GM12892 (cell line): ENCODE measurements around the gene IKZF1.

ENCODE experiments used
- DNase-seq: peaks from one replicate; pipeline ENCODE4 v3.0.0; 2011; ENCODE audit not compliant: insufficient read length
- FAIRE-seq: peaks from 2 replicates; lab custom pipeline; 2011; peaks lifted over from hg19 to GRCh38; lab: Jason Lieb, UNC
- POLR2A ChIP-seq: IDR thresholded peaks from 2 replicates; pipeline ENCODE4 v1.6.1; 2011; ENCODE audit warnings: low read depth, low read length, control low read depth
- POLR2AphosphoS5 ChIP-seq: IDR thresholded peaks from 2 replicates; pipeline ENCODE4 v1.6.1; 2011; ENCODE audit warnings: low read depth, low read length, control low read depth
- TAF1 ChIP-seq: IDR thresholded peaks from 2 replicates; pipeline ENCODE4 v1.6.1; 2011; ENCODE audit warnings: low read depth, mild to moderate bottlenecking, control low read depth, low read length, borderline replicate concordance

IKZF1 gene

DNA sequence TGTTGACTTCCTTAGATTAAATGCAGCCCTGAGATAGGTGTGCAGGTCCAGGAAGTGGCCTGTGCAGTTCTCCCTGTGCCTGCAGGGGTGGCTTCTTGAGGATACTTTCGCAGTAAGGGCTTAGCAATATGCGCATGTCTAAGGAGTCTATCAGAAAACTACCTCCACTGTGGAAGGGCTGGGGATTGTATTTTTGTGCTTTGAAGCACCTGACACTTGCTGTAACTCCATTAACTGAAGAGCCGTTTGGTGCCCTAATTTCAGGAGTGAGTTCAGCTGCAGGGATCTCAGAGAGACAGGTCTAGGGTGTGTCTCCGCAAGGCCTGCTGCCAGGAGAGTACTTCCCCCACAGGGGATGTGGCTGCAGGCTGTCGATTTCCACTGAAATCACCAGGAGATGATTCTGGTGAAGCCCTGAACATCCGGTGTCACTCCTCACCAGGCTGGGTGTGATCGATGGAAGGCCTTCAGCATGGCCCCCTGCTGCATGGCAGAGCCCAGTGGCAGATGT is 35.5 kb downstream of the IKZF1 start:
- no peak for DNase-seq

DNA sequence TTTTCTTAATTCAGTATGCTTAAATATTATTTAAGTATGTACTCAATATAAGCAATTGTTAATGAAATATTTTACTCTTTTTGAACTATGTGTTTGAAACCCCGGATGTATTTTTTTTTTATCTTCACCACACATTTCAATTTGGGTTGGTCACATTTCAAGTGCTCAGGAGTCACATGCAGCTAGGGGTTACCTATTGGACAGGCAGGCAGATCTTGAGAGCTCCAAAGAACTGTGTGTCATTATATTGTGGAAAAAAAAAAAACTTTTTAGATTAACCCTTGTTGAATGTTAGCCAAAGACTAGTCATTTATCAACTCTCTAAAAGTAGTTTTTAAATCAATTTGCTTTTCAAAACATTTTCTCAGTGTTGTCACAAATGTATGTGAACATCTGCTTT is 37.2 kb downstream of the IKZF1 start:
- no peak for TF ChIP-seq POLR2AphosphoS5
- no peak for TF ChIP-seq POLR2A
- no peak for TF ChIP-seq TAF1
- FAIRE-seq (no peak), DNase-seq (no peak)

More for the DNA sequence above, 35.5 kb downstream of the IKZF1 start:
- no peak for FAIRE-seq
- TF ChIP-seq TAF1, result 0 out of 2 replicates have a peak, but pooled peaks have one; percentile 10
- TF ChIP-seq POLR2A, result no peak

DNA sequence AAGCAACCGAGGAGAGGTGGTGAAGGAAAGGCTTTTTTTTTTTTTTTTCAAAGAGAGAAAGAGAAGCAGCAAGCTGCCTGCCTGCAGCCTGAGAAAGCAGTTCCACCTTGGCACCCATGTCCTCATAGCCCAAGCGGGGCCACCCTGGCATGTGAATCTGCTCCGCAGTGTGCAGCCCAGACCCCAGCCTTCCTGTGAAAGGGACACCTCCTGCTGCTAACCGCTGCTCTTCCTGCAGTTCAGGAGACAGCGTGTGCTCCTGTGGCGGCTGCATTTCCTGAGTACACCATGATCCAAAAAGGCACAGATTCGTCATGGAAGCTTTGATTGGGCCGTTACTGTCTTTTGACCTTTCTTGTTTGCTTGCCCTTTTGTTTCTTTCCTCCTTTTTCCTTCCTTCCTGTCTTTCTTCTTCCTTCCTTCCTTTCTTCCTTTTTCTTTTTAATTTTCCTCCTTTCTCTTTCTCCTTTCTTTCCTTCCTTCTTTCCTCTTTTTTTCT is 38.1 kb downstream of the IKZF1 start:
- TF ChIP-seq TAF1 (no peak), POLR2AphosphoS5 (no peak), POLR2A (no peak)
- FAIRE-seq (no peak), DNase-seq (no peak)

DNA sequence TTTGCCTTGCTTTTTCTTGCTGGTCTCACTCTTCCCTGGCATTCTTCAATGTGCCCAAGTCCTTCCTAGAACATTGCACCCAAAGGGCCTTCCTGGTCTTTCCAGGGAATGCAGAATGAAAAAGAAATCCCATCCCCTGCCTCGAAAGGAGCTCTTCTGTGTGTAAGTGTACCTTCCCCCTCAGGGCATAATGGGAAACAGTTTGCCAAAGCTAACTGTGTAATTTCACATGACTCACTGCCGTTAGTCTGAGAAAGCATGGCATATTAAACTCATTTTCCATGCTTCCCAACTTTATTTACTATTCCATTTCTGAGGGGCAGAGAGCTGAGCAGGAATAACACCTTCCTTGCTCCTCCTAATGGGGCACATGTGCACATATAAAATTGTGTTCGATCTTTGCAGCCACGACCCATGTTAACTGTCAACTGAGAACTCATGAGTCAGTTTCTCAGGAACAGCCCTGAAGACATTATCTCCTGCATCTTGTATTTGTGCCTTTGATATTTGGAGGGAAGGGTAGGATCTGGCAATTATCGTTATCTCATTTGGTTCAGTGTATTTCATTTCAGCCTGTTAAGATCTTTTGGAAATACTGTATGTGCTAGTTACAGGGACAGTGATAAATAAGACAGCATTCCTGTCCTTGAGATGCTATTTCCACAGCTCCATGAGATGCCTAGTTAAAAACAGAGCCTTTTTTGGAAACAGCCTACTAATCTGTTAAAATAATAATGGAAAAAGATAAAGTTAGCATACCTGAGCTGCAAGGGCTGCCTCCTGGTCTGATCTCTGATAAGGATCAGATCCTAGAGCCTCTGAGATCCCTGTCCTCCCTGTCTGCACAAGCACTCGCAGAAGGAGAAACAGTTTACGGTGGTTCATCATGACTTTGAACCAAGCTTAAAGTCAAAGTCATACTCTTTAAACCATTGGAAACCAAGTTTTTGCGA is 42.3 kb downstream of the IKZF1 start:
- DNase-seq (no peak), FAIRE-seq (peak; percentile 27)
- no peak for TF ChIP-seq TAF1
- TF ChIP-seq POLR2A, result no peak

DNA sequence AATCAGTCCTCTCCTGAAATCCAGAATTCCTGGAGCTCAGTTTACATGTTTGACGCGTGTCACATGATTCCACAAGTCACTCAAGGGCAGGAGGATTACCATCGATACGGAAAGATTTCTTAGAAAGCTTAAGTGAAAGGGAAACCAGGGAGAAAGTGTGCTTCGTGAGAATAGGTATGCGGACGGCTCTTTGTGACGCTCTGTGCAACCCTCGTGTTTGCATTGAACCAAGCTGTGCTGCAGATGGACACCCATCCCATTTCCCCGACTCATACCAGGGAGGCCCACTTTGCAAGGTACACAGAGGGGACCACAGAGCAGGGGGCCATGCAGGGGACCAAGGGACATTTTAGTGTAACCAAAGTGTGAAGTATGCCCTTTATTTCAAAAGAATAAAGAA is 43.2 kb downstream of the IKZF1 start:
- DNase-seq (no peak), FAIRE-seq (no peak)
- no peak for TF ChIP-seq TAF1
- no peak for TF ChIP-seq POLR2A
- no peak for TF ChIP-seq POLR2AphosphoS5

DNA sequence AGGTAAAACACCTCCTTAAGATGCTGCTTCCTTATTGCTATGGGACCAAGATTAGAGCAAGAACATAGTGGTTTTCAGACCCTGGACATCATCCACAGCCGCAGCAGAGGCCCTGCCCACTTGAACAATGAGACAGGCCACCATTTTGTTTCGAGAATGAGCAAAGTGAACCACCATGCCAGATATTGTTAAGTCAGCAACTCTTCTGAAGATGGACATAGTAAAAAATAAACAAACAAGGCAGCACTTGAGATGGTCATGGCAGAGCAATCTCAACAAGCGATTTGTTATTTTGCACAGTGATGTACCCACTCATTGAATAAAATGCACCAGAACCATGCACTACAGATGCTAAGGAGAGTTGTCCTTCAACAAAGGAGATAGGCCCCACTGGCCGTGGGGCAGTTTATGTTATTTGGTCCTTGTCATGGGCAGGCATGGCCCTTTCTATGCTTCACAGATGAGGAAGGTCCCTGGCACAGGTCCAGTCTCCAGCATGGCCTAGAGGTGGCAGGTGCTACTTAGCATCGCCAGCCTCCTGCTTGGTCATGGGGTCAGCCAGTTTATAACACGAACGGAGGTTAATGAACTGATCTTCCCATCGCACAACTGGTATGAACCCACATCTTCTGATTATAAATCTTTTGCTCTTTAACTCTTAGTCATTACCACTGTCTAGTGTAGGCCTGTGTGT is 44.1 kb downstream of the IKZF1 start:
- no peak for TF ChIP-seq POLR2AphosphoS5
- TF ChIP-seq POLR2A, result no peak
- TF ChIP-seq TAF1, result no peak
- DNase-seq (no peak), FAIRE-seq (peak; percentile 76)

DNA sequence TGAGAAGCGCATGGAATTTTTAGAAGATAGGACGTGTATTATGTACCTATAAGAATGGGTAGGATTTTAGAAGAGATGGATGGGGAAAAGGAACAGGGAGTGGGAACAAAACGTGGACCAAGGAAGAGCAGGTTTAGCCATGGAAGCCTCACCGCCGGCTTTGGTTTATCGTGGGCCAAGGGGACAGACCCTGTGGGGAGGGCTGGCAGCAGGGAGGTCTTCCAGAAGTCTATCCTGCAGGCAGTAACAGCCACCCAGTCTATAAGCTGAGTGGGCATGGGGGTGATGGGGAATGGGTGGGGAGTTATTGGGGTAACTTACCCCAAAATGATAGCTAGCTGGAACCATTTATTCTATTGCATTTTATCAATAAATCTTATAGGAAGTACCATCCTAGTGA is 44.9 kb downstream of the IKZF1 start:
- DNase-seq (no peak), FAIRE-seq (no peak)
- TF ChIP-seq POLR2AphosphoS5 (no peak), TAF1 (no peak), POLR2A (no peak)

DNA sequence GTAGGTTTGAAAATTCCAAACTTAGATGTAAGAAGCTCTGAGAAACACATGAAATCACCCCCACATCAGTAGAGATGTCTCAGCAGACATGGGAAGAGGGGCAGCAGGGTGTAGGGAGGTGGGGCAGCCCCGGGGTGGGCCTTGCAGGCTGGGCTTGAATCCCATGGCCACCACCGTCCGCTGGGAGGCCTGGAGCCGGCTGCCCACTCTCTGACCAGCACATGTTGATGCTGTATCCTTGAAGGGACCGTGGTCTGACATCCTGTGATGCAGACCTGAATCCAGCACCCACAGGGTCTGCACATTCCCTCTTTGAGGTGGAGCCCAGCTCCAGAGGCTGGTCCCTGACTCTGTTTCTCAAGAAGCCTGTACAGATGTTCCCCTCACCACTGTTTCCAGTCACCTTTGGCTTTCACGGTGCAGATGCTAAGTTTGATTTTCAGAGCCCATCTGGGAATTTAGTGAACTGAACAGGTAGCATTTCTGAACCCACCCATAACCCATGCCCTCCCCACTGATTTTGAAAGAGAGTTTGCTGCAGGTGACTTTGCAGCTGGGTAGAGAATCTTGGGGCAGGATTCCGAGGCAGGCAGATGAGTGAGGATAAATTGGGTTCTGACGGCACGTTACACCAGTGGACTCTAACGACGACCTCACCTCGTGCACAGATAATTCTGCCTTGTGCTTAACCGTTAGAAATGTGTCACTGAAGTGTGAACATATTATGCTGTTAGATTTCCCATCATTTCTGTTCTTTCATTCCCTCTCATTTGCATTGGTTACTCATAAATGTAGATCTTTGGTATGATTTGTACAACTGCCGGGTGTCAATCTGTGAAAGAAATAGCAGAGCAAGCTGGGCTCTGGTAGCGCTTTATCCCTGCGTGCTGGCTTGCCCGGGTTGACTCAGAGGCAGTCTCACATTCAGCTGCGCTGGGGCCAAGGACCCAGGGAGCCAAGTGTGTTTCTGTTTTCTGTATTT is 45.7 kb downstream of the IKZF1 start:
- peak; percentile 98 for FAIRE-seq
- DNase-seq, result no peak
- TF ChIP-seq POLR2AphosphoS5 (no peak; the same call in 1 of the 2 replicates), POLR2A (0 out of 2 replicates have a peak, but pooled peaks have one; percentile 33)

DNA sequence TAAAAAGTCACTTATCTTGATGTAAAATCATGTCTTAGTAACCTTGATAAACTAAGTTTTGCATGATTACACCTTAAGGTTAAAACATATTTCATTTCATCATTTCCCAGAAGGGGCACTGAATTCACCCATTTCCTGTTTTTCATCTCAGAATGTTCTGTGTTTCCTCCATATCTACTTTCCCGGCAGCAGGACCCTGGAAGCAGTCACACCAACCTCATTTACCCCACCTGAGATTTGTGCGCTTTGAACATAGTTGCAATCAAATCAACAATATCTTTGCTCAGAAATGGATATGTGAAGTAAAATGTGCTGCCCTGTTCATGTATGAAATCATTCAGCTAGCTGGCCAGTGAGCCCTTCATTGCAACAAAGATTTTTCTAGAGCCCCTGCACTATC is 46.8 kb downstream of the IKZF1 start:
- FAIRE-seq, result no peak
- DNase-seq, result no peak
- TF ChIP-seq POLR2A (no peak), POLR2AphosphoS5 (no peak), TAF1 (no peak)

DNA sequence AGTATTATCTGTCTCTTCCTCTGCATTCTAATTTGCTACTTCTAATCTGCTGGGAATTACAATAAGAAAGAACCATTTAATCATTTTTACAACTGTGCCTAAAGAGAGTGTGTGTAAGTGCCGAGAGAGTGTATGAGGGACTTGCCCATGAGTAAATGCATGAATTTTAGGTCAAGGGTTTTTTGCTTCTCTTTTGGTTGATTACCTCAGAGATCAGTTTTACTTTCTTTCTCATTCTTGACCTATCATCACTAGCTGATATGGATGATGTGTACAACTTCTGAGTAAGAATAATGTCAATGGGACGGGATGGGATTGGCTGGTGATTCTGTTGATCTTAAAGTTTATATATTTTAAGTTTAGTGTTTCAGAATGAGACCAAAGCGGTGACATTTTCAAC is 47.8 kb downstream of the IKZF1 start:
- FAIRE-seq (no peak), DNase-seq (no peak)
- TF ChIP-seq POLR2A, result no peak
- TF ChIP-seq POLR2AphosphoS5, result no peak
- TF ChIP-seq TAF1, result no peak

DNA sequence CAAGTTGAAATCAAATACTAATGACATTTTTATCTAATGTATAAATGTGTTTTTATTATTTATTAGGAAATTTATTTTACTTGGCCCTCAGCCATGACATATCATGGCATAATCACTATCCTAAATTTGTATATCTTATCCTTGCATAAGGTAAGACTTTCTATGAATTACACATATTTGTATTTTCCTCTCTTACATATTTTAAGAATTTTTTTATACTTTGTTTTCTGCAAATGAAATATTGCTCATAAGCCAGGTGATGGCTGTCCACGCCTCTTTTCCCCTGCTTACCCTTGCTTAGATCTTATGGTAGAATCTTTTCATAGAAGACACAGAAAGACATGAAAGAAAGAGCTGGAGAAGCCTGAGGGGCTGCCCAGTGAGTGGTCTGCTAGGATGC is 48.2 kb downstream of the IKZF1 start:
- DNase-seq, result no peak
- TF ChIP-seq TAF1 (no peak), POLR2AphosphoS5 (no peak), POLR2A (no peak)
- FAIRE-seq, result no peak

DNA sequence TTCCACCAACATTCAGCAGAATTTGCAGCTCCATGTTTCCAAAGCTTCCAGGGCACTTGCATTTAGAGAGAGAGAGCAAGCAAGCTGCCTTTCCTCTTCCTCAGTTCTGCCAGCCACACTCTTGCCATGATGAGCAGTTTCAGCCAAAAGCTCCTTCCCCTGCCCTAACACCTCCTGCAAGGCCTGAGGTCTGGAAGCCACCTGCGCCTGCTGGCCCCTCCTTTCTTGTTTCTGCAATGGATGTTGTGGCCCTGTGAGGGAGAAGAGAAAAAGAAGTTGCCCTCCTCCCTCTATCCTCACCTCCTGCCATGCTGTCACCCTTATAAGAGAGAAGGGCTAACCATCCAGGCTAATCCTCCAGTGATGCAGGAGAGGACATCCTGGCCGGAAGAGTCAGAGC is 48.7 kb downstream of the IKZF1 start:
- FAIRE-seq (peak; percentile 66), DNase-seq (no peak)
- TF ChIP-seq POLR2AphosphoS5, result no peak
